PC-9 (cell line): ENCODE measurements around the gene PSMD2. TPM values are rescaled to one million over a fixed set of nuclear protein-coding genes. Genes with fewer than 3 reads are reported as not detected.
A peak's percentile ranks its signal among the peaks of the same experiment; 100 is the strongest.

Experiments used
- BruUV-seq: library from RNA; stranded (reverse); fragments of 400-500 nt; replicated peaks from 2 replicates; lab custom pipeline; 2021; lab: Mats Ljungman, UMichigan
- CTCF ChIA-PET: fragments of 300-600 bp; sonication (Branson Sonifier 250); formaldehyde crosslinking; loops from one replicate; lab custom pipeline; 2022; ENCODE audit warnings: antibody characterized with exemption; lab: Charles Lee
- POLR2A ChIA-PET: fragments of 300-600 bp; sonication (Branson Sonifier 250); formaldehyde crosslinking; loops from one replicate; lab custom pipeline; 2022; ENCODE audit warnings: antibody characterized with exemption; ENCODE audit not compliant: unreplicated experiment; lab: Charles Lee
- DNase-seq, 2 experiments: peaks; one replicate each; pipeline versions ENCODE4 v3.0.0 to v3.0.0-alpha.2; 2015 to 2022; ENCODE audit warnings: mixed read lengths in 1 of 2
- H2AFZ ChIP-seq: fragments of 200-600 bp; sonication (generic); 2 replicates; pipeline ENCODE4 v1.8.1; 2017; ENCODE audit warnings: antibody characterized with exemption
- H3F3A ChIP-seq: fragments of 200-600 bp; sonication (generic); 2 replicates; pipeline ENCODE4 v1.8.1; 2017; ENCODE audit warnings: antibody characterized with exemption, mild to moderate bottlenecking, low read depth; ENCODE audit not compliant: insufficient read depth
- H3K27ac ChIP-seq: fragments of 200-600 bp; sonication (generic); 2 replicates; pipeline ENCODE4 v1.6.1; 2016; ENCODE audit warnings: mixed run types
- H3K27me3 ChIP-seq: fragments of 200-600 bp; sonication (generic); 2 replicates; pipeline ENCODE4 v1.6.1; 2016; ENCODE audit warnings: low read depth, mixed run types; ENCODE audit not compliant: insufficient read depth
- H3K36me3 ChIP-seq: fragments of 200-600 bp; sonication (generic); 2 replicates; pipeline ENCODE4 v1.6.1; 2016; ENCODE audit warnings: low read depth, mixed run types
- H3K4me1 ChIP-seq: fragments of 200-600 bp; sonication (generic); replicated peaks from 2 replicates; pipeline ENCODE4 v1.6.1; 2016; ENCODE audit warnings: mixed run types; ENCODE audit not compliant: insufficient read depth
- H3K4me2 ChIP-seq: fragments of 200-600 bp; sonication (generic); 2 replicates; pipeline ENCODE4 v1.6.1; 2017; ENCODE audit warnings: mixed run types
- H3K4me3 ChIP-seq: fragments of 200-600 bp; sonication (generic); 2 replicates; pipeline ENCODE4 v1.6.1; 2016; ENCODE audit warnings: mixed run types
- H3K79me2 ChIP-seq: fragments of 200-600 bp; sonication (generic); 2 replicates; pipeline ENCODE4 v1.6.1; 2017; ENCODE audit warnings: low read depth, mixed run types
- H3K9me2 ChIP-seq: fragments of 200-600 bp; sonication (generic); 2 replicates; pipeline ENCODE4 v1.8.1; 2017; ENCODE audit warnings: mild to moderate bottlenecking; ENCODE audit not compliant: insufficient read depth
- H3K9me3 ChIP-seq: fragments of 200-600 bp; sonication (generic); 2 replicates; pipeline ENCODE4 v1.8.1; 2016; ENCODE audit warnings: low read depth; ENCODE audit not compliant: insufficient read depth
- H4K20me1 ChIP-seq: fragments of 200-600 bp; sonication (generic); 2 replicates; pipeline ENCODE4 v1.8.1; 2017; ENCODE audit not compliant: insufficient read depth
- EZH2 ChIP-seq: fragments of 200-600 bp; sonication (generic); IDR thresholded peaks from 2 replicates; pipeline ENCODE4 v1.8.0; 2017; ENCODE audit warnings: antibody characterized with exemption, low read depth
- intact Hi-C: fragments of 100-400 bp; cut with micrococcal nuclease; formaldehyde crosslinking; loops from one replicate; pipeline ENCODE4 v1.10.0; 2022; ENCODE audit not compliant: unreplicated experiment
- total RNA-seq: library from RNA; stranded (reverse); gene quantifications from 2 replicates; pipeline ENCODE4 v1.2.3, GENCODE V29; 2021
- TF ChIP-seq, protein P1 (sequence below): fragments of 200-600 bp; sonication (generic); conservative IDR thresholded peaks from 2 replicates; pipeline ENCODE4 v1.6.1; 2017; ENCODE audit warnings: mixed run types, antibody characterized with exemption, mild to moderate bottlenecking, moderate library complexity

Gene PSMD2
- total RNA-seq, 1 experiment from 2014 or later: 788 TPM

DNA sequence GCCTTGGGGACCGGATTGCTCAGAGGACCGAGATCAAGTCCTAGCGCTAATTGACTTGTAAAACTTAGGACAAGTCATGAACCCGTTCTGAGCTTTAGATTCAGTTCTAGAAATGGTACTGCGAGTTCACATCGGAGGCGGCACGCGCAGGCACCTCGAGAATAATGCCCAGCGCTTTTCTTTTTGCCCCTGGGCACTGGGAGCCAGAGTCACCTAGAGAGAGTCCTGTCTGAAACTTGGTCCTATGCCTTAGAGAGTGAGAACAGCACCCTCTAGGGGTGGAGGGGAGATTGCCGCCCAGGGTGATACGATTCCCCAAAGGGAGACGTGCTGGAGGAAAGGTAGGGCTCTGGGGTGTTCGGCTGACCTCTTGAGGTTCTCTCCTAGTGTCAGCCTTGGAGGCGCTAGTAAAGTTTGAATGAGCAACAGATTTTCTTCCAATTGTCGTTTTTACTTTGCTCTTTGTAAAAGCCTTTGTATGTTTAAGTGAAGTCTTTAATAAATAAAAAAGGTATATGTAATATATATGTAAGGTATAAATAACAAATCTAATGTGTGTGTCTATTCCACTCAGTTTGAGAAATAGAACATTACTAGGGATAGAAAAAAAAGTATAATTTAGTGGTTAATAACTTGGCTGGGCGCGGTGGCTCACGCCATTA, 48.7 kb upstream of the PSMD2 start:
- H3K9me3 ChIP-seq: no peaks in the 10 kb centered on the region
- peak overlapping the region; percentile 100 for H3K4me2 ChIP-seq
- DNase-seq: peak; percentile 92 to 97
- BruUV-seq: no TSS peak
- TF ChIP-seq EZH2: no peak
- TF ChIP-seq, protein P1, sequence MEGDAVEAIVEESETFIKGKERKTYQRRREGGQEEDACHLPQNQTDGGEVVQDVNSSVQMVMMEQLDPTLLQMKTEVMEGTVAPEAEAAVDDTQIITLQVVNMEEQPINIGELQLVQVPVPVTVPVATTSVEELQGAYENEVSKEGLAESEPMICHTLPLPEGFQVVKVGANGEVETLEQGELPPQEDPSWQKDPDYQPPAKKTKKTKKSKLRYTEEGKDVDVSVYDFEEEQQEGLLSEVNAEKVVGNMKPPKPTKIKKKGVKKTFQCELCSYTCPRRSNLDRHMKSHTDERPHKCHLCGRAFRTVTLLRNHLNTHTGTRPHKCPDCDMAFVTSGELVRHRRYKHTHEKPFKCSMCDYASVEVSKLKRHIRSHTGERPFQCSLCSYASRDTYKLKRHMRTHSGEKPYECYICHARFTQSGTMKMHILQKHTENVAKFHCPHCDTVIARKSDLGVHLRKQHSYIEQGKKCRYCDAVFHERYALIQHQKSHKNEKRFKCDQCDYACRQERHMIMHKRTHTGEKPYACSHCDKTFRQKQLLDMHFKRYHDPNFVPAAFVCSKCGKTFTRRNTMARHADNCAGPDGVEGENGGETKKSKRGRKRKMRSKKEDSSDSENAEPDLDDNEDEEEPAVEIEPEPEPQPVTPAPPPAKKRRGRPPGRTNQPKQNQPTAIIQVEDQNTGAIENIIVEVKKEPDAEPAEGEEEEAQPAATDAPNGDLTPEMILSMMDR: peak; percentile 97
- ChIA-PET POLR2A (interaction anchor here (0.6 kb wide), 1 partner anchor 12 kb away, joined by 22 read pairs; no protein-coding TSS in a partner anchor), CTCF (interaction anchor here (0.9 to 1.0 kb wide), 3 partner anchors 11 to 98 kb away, joined by 4 to 10 read pairs (median 5); no protein-coding TSS in a partner anchor)
- peak overlapping the region; percentile 90 for H3K27ac ChIP-seq
- no peaks in the 10 kb centered on the region for H3K27me3 ChIP-seq
- H3K9me2 ChIP-seq: no peaks in the 10 kb centered on the region
- peaks cover 71% of the 10 kb centered on the region for H3K79me2 ChIP-seq
- peaks cover 6% of the 10 kb centered on the region; the same call in 1 of the 2 replicates for H4K20me1 ChIP-seq
- H3K36me3 ChIP-seq: peaks cover 11% of the 10 kb centered on the region
- H2AFZ ChIP-seq: peak overlapping the region; percentile 93
- peaks cover 35% of the 10 kb centered on the region for H3F3A ChIP-seq
- H3K4me3 ChIP-seq: peak overlapping the region; percentile 96
- H3K4me1 ChIP-seq: peaks cover 18% of the 10 kb centered on the region
- intact Hi-C loops: loop anchor here (1.0 to 5.0 kb wide), 3 partner anchors 39 to 355 kb away; no protein-coding TSS in a partner anchor

DNA sequence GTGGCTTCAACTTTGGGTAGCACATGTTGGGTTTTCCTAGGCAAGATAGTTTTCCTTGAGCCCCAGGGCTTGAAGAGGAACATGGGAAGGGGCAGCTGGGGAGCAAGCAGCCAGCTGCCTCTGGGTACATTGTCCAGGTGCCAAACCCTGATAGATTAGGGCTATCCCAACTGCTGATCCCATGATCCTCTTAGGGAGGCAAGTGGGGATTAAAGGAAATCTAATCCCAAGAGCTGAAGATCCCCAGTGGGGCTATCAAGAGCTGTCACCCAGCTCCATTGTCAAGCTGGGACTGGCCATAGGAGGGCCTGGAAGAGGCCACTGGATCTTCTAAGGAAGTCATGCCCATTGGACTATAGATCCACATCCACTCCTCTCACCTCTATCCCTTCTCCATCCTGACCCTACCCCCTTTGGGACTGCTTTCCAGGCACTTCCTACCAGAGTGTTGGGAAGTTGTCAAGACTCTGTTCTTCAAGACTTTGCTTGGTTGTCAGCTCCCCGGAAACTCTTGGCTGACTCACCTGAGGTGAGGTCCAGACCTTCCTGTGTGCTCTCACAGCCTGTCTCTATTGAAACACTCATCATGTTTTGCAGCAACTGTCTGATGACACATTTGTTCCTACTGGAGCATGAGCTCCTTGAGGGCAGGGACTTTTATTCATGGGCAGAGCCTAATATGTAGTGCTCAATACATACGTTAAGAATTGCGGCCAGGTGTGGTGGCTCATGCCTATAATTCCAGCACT, 43.6 kb upstream of the PSMD2 start:
- no peak overlapping the region for H3K4me2 ChIP-seq
- no TSS peak for BruUV-seq

More for the DNA sequence above, 43.6 kb upstream of the PSMD2 start:
- CTCF ChIA-PET: no interaction called here
- Histone ChIP-seq H3K4me3 (no peak overlapping the region), H2AFZ (no peak overlapping the region), H3K4me1 (peaks cover 9% of the 10 kb centered on the region; the same call in 1 of the 2 replicates), H3K9me2 (no peaks in the 10 kb centered on the region), H3F3A (peaks cover 31% of the 10 kb centered on the region; the same call in 1 of the 2 replicates), H3K27ac (peak overlapping the region; percentile 58), H3K27me3 (no peaks in the 10 kb centered on the region), H3K9me3 (no peaks in the 10 kb centered on the region), H3K36me3 (no peaks in the 10 kb centered on the region), H4K20me1 (no peaks in the 10 kb centered on the region), H3K79me2 (peaks cover 31% of the 10 kb centered on the region)
- intact Hi-C loops: no loop called here
- DNase-seq: peak in 1 of 2 experiments; percentile 50
- POLR2A ChIA-PET: no interaction called here
- TF ChIP-seq, protein P1: no peak
- TF ChIP-seq EZH2: no peak
